Loucy (cell line): Measurements from ENCODE around the gene COQ10B.
A peak's percentile ranks its signal among the peaks of the same experiment; 100 is the strongest.
"Not testable (repeated sequence)": the region's sequence is repeated elsewhere in the genome, so short reads cannot be mapped to it uniquely, and the experiment has no call there.

Experiments used
- H2AFZ ChIP-seq: fragments of 200-600 bp; sonication (generic); 2 replicates; pipeline ENCODE4 v1.6.0; 2016; ENCODE audit warnings: antibody characterized with exemption, mild to moderate bottlenecking, low read length, moderate library complexity
- H3F3A ChIP-seq: fragments of 200-600 bp; 2 replicates; pipeline ENCODE4 v1.6.0; 2016; ENCODE audit warnings: antibody characterized with exemption, low read depth, mild to moderate bottlenecking
- H3K27me3 ChIP-seq: fragments of 200-600 bp; sonication (generic); 2 replicates; pipeline ENCODE4 v1.6.1; 2014; ENCODE audit warnings: low read length, mild to moderate bottlenecking; ENCODE audit not compliant: insufficient read depth, poor library complexity, severe bottlenecking
- H3K36me3 ChIP-seq: fragments of 200-600 bp; sonication (generic); 2 replicates; pipeline ENCODE4 v1.6.1; 2016; ENCODE audit warnings: low read length; ENCODE audit not compliant: insufficient read depth
- H3K4me1 ChIP-seq: fragments of 200-600 bp; sonication (generic); 2 replicates; pipeline ENCODE4 v1.5.1; 2014; ENCODE audit warnings: low read length, mild to moderate bottlenecking; ENCODE audit not compliant: insufficient read depth, poor library complexity, severe bottlenecking
- H3K4me2 ChIP-seq: fragments of 200-600 bp; sonication (generic); 2 replicates; pipeline ENCODE4 v1.6.0; 2014; ENCODE audit warnings: antibody characterized with exemption, low read length, low read depth, mild to moderate bottlenecking; ENCODE audit not compliant: poor library complexity, severe bottlenecking
- H3K4me3 ChIP-seq: fragments of 200-600 bp; sonication (generic); 2 replicates; pipeline ENCODE4 v1.5.1; 2014; ENCODE audit warnings: low read length, mild to moderate bottlenecking, mixed read lengths; ENCODE audit not compliant: poor library complexity, severe bottlenecking
- H3K79me2 ChIP-seq: fragments of 200-600 bp; sonication (generic); 2 replicates; pipeline ENCODE4 v1.6.1; 2014; ENCODE audit warnings: low read length; ENCODE audit not compliant: insufficient read depth
- H3K9ac ChIP-seq: fragments of 200-600 bp; sonication (generic); 2 replicates; pipeline ENCODE4 v1.6.0; 2014; ENCODE audit warnings: mild to moderate bottlenecking, low read depth, low read length, moderate library complexity; ENCODE audit not compliant: poor library complexity, severe bottlenecking
- H3K9me2 ChIP-seq: fragments of 200-600 bp; sonication (generic); replicated peaks from 2 replicates; pipeline ENCODE4 v1.6.1; 2016; ENCODE audit warnings: low read depth, low read length, mixed read lengths
- H3K9me3 ChIP-seq: fragments of 200-600 bp; sonication (generic); 2 replicates; pipeline ENCODE4 v1.6.1; 2014; ENCODE audit warnings: mild to moderate bottlenecking, antibody characterized with exemption, low read length, low read depth; ENCODE audit not compliant: insufficient read depth
- H4K20me1 ChIP-seq: fragments of 200-600 bp; sonication (generic); 2 replicates; pipeline ENCODE4 v1.6.0; 2014; ENCODE audit warnings: antibody characterized with exemption, low read length, mild to moderate bottlenecking; ENCODE audit not compliant: insufficient read depth, poor library complexity, severe bottlenecking
- EZH2phosphoT487 ChIP-seq: fragments of 200-600 bp; IDR thresholded peaks from 2 replicates; pipeline ENCODE4 v1.6.1; 2018; ENCODE audit warnings: antibody characterized with exemption, mild to moderate bottlenecking, moderate library complexity, borderline replicate concordance
- TF ChIP-seq, protein P1 (sequence below): fragments of 200-600 bp; sonication (generic); conservative IDR thresholded peaks from 2 replicates; pipeline ENCODE4 v1.5.1; 2014; ENCODE audit warnings: mild to moderate bottlenecking, antibody characterized with exemption, low read length

The COQ10B gene

DNA sequence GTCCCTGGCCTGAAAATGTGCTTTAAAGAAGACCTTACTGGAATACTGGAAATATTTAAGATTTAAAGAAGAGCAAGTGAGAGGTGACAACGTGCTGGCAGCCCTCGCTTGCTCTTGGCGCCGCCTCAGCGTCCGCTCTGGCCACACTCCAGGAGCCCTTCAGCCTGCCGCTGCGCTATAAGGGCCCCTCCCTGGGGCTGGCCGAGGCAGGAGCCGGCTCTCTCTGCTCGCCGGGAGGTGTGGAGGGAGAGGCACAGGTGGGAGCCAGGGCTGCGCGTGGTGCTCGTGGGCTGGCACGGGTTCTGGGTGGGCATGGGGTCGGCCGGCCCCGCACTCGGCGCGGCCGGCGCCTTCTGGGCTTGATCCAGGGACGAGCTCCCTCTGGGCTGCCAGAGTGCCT, 2.9 kb upstream of the COQ10B start:
- no peak overlapping the region for H3K4me2 ChIP-seq
- H3K4me3 ChIP-seq: no peak overlapping the region
- H3K27me3 ChIP-seq: no peaks in the 10 kb centered on the region
- H2AFZ ChIP-seq: no peak overlapping the region
- TF ChIP-seq, protein P1, sequence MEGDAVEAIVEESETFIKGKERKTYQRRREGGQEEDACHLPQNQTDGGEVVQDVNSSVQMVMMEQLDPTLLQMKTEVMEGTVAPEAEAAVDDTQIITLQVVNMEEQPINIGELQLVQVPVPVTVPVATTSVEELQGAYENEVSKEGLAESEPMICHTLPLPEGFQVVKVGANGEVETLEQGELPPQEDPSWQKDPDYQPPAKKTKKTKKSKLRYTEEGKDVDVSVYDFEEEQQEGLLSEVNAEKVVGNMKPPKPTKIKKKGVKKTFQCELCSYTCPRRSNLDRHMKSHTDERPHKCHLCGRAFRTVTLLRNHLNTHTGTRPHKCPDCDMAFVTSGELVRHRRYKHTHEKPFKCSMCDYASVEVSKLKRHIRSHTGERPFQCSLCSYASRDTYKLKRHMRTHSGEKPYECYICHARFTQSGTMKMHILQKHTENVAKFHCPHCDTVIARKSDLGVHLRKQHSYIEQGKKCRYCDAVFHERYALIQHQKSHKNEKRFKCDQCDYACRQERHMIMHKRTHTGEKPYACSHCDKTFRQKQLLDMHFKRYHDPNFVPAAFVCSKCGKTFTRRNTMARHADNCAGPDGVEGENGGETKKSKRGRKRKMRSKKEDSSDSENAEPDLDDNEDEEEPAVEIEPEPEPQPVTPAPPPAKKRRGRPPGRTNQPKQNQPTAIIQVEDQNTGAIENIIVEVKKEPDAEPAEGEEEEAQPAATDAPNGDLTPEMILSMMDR: no peak
- no peak for TF ChIP-seq EZH2phosphoT487
- peaks cover 9% of the 10 kb centered on the region; the same call in 1 of the 2 replicates for H3F3A ChIP-seq
- peaks cover 20% of the 10 kb centered on the region for H3K4me1 ChIP-seq
- H3K36me3 ChIP-seq: no peaks in the 10 kb centered on the region
- peaks cover 15% of the 10 kb centered on the region for H4K20me1 ChIP-seq
- H3K79me2 ChIP-seq: peaks cover 17% of the 10 kb centered on the region
- no peak overlapping the region for H3K9ac ChIP-seq
- no peaks in the 10 kb centered on the region for H3K9me3 ChIP-seq
- H3K9me2 ChIP-seq: no peaks in the 10 kb centered on the region

DNA sequence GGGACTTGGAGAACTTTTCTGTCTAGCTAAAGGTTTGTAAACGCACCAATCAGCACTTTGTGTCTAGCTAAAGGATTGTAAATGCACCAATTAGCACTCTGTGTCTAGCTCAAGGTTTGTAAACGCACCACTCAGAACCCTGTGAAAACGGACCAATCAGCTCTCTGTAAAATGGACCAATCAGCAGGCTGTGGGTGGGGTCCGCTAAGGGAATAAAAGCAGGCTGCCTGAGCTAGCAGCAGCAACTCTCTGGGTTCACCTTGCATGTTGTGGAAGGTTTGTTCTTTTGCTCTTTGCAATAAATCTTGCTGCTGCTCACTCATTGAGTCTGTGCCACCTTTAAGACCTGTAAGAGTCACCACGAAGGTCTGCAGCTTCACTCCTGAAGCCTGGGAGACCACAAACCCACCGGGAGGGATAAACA, 2.4 kb upstream of the COQ10B start:
- peaks cover 22% of the 10 kb centered on the region for H3K79me2 ChIP-seq
- H3K9me2 ChIP-seq, H3K9me3 ChIP-seq, H3K36me3 ChIP-seq, H3K27me3 ChIP-seq, H3K4me2 ChIP-seq, H3F3A ChIP-seq, H3K4me3 ChIP-seq: not testable (repeated sequence)
- peak overlapping the region; percentile 14 for H3K9ac ChIP-seq
- peaks cover 20% of the 10 kb centered on the region for H3K4me1 ChIP-seq
- peak overlapping the region; percentile 60; the same call in 1 of the 2 replicates for H2AFZ ChIP-seq
- H4K20me1 ChIP-seq: peaks cover 20% of the 10 kb centered on the region

DNA sequence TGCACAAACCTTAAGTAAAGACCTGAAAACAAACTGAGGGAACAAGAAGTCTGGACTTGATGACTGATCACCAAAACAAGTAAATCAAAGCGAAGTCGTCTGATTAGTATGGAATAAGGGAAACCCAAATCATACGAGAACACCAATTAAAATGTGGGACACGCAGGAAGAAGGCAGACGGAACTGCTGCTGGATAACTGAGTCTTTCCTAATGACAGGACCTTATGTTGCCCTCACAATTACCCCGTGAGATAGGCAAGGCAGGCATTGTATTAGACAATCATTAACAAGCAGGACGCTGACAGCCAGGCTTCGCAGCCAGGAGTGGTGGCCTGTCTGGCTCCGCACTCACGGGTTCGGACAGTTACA, 614 bp upstream of the COQ10B start:
- peak overlapping the region; percentile 88 for H3K4me3 ChIP-seq
- peaks cover 9% of the 10 kb centered on the region; the same call in 1 of the 2 replicates for H3F3A ChIP-seq
- no peaks in the 10 kb centered on the region for H3K9me2 ChIP-seq
- peaks cover 26% of the 10 kb centered on the region for H4K20me1 ChIP-seq
- H3K4me2 ChIP-seq: peak overlapping the region; percentile 74
- peaks cover 24% of the 10 kb centered on the region for H3K4me1 ChIP-seq
- H3K36me3 ChIP-seq: no peaks in the 10 kb centered on the region
- H3K27me3 ChIP-seq: no peaks in the 10 kb centered on the region
- TF ChIP-seq, protein P1: no peak
- TF ChIP-seq EZH2phosphoT487: no peak
- H3K9me3 ChIP-seq: no peaks in the 10 kb centered on the region
- peaks cover 38% of the 10 kb centered on the region for H3K79me2 ChIP-seq
- H3K9ac ChIP-seq: peak overlapping the region; percentile 73
- peak overlapping the region; percentile 70 for H2AFZ ChIP-seq

DNA sequence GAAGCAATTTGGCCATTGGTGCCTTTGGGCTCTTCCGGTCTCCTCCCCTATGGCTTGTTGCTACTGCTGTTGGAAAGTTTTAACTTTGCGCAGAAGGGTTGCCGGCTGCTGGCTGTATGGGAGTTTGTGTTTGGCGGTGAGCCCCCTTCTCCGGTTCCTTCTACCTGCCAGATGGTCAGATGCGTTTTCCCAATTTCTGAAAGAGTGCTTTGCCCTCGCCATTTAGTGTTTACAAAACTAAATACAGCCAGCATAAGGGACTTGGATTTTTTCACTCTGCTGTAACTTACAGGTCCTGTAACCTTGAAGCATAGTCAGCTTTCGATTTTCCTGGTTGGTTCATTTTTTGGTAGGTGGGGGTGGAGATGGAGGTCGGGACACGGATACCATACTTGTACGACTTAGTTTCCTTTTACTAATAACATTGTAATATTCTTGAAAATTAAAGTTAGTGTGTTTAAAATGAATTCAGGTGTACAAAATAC, 604 bp downstream of the COQ10B start:
- peaks cover 30% of the 10 kb centered on the region for H4K20me1 ChIP-seq
- peaks cover 50% of the 10 kb centered on the region for H3K79me2 ChIP-seq
- peaks cover 9% of the 10 kb centered on the region; the same call in 1 of the 2 replicates for H3F3A ChIP-seq
- no peaks in the 10 kb centered on the region for H3K36me3 ChIP-seq
- H3K4me3 ChIP-seq: peak overlapping the region; percentile 88
- no peaks in the 10 kb centered on the region for H3K27me3 ChIP-seq
- H3K9ac ChIP-seq: peak overlapping the region; percentile 82
- peaks cover 24% of the 10 kb centered on the region for H3K4me1 ChIP-seq
- no peaks in the 10 kb centered on the region for H3K9me2 ChIP-seq
- peak overlapping the region; percentile 92 for H2AFZ ChIP-seq
- no peaks in the 10 kb centered on the region for H3K9me3 ChIP-seq
- TF ChIP-seq EZH2phosphoT487: no peak
- TF ChIP-seq, protein P1: no peak
- H3K4me2 ChIP-seq: peak overlapping the region; percentile 91
